Glomerular visceral epithelial cell (primary cell): ENCODE data around the gene TRAPPC8.
"Not testable (repeated sequence)": the region's sequence is repeated elsewhere in the genome, so short reads cannot be mapped to it uniquely, and the experiment has no call there.

Source experiments
- DNase-seq: peaks from one replicate; pipeline ENCODE4 v3.0.0-alpha.2; 2016; ENCODE audit errors: extremely low spot score

Gene TRAPPC8

DNA sequence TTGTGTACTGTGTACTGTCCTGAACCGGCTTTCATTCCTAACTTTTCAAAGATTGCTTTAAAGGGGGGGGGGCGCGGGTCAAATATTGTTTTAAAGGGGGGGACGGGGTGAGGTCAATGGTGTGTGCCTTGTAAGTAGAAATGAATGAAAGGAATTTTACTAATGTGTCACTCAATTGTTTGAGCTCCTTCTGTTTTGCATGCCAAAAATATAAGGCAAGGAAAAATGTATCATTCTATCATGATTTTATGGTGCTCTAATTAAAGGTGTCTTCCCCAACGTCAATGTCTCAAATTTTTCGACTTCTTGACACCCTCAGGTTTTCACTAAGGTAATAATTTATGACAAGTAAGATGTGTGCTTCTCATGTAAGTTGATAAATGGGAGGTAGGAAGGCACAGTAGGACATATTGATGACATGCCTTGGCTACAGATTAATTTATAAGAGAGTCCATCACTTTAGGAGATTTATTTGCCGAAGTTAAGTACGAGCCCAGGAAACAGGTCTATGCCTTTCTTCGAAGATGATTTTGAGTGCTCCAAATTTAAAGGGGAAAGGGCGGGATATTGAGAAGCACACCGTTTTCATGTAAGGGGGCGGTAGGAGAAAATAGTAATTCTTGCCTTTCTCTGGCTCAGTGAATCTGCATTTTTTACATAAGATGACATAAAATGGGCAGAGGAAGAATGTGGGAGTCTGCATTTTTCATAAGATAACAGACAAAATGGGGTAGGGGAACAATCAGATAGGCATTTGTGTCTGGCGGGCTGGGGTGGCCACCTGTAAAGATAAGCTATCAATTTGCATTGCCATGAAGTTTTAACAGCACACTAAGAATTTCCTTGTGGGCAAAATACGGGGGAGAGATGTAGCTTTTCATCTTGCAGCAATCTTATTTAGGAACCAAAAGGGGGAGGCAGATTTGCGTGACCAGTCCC lies 1.2 kb upstream of the TRAPPC8 start:
- DNase-seq, result no peak

GRCh38 chr18:31942291-31942998 lies 483 bp downstream of the TRAPPC8 start:
- peak; percentile 44 for DNase-seq

- DNase-seq, result no peak
Observed at GRCh38 chr18:31941010-31941809, 1.7 kb downstream of the TRAPPC8 start.

- DNase-seq, result not testable (repeated sequence)
Observed at GRCh38 chr18:31934773-31935172, 8.2 kb downstream of the TRAPPC8 start.

- no peak for DNase-seq
Observed at GRCh38 chr18:31931886-31932240, 11.1 kb downstream of the TRAPPC8 start.

DNA sequence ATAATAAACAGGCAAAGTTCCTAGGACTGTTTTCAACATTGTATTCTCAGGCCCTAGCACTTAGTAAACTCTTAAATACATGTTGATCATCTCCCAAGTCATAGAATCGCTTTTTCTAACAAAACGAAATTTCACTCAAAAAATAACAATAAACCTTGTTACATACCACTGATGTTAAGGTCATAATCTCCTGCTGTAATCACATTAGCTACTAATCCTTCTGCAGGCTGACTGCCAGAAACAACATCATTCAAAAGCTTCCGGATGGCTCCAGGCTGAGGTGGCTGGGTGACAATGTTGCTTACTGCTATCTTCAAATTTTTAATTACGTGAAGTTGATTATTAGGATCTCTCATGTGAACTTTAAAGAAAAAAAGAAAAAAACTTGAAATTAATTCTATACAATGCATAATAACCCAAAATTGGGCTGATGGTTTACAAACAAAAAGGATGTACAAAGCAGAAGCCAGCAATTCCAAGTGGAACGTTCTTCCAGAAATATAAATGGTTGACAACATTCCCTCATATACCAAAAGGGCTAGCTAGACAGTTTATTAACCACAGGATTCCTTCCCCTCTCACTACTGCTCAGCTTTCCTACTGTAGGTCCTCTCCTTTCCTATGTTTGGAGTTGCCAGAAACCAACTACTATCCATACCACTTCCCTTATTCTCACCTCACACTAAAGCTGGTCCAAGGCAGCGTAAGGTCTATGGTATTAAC lies 11.6 kb downstream of the TRAPPC8 start:
- no peak for DNase-seq

DNA sequence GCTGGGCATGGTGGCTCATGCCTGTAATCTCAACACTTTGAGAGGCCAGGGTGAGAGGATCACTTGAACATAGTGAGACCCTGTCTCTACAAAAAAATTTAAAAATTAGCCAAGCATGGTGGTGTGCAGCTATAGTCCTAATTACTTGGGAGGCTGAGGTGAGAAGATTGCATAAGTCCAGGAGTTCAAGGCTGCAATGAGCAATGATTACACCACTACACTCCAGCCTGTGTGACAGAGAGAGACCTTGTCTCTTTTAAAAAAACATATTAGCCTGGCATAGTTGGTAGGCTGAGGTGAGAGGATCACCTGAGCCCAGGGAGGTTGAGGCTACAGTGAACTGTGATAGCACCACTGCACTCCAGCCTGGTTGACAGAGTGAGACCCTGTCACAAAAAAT lies 13.7 kb downstream of the TRAPPC8 start:
- DNase-seq, result no peak

GRCh38 chr18:31926988-31927387 lies 15.9 kb downstream of the TRAPPC8 start:
- not testable (repeated sequence) for DNase-seq

GRCh38 chr18:31920277-31920676 lies 22.7 kb downstream of the TRAPPC8 start:
- no peak for DNase-seq

- not testable (repeated sequence) for DNase-seq
Observed at GRCh38 chr18:31919366-31919765, 23.6 kb downstream of the TRAPPC8 start.

- no peak for DNase-seq
Observed at GRCh38 chr18:31918733-31919132, 24.2 kb downstream of the TRAPPC8 start.

DNA sequence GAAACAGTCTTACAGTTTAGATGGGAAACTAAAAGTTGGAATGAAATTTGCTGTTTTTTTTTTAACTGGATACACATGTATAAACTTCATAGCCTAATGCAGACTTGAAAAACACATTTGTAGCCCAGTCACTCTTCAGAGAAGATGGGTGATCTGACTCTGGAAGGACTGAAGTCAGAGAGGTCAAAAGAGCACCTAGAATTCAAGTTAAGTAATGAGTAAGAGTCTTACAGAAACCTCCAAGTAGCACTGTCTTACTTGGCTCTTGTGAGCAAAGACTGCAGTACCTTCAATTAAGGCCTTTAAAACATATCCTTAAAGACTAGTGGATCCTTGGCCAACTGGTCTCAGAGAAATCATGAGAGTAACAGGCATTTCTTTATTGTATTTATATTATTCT lies 41.9 kb downstream of the TRAPPC8 start:
- DNase-seq, result no peak

- DNase-seq, result not testable (repeated sequence)
Observed at GRCh38 chr18:31899771-31900170, 43.2 kb downstream of the TRAPPC8 start.

DNA sequence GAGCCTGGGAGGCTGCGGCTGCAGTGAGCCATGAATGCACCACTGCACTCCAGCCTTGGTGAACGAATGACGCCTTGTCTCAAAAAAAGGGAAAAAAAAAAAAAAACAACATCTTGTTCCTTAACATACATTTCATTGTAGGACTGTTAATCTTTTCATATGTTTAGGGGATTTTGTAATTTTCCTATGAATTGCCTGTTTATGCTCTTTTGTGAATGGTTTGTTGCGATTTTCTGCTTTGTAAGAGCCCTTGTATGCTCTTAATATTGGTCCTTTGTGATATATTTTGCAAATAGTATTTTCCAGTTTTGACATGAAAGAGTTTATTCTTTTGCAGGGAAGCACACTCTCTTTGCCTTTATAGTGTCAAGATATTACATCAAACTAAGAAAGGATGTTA lies 50.0 kb downstream of the TRAPPC8 start:
- DNase-seq, result no peak

- no peak for DNase-seq
Observed at GRCh38 chr18:31891566-31891965, 51.4 kb downstream of the TRAPPC8 start.

DNA sequence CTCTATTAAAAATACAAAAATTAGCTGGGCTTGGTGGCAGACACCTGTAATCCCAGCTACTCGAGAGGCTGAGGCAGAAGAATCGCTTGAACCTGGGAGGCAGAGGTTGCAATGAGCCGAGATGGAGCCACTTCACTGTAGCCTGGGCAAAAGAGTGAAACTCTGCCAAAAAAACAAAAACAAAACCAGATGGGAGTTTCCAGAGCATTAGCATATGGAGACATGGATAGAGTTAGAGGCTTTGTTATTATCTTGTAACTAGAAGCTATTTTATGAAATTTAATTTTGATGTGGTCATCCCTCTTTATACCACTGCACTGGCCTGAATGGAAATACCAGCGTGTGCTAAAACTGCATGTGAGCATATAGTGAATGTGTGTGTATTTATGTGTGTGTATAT lies 58.9 kb downstream of the TRAPPC8 start:
- DNase-seq, result no peak

DNA sequence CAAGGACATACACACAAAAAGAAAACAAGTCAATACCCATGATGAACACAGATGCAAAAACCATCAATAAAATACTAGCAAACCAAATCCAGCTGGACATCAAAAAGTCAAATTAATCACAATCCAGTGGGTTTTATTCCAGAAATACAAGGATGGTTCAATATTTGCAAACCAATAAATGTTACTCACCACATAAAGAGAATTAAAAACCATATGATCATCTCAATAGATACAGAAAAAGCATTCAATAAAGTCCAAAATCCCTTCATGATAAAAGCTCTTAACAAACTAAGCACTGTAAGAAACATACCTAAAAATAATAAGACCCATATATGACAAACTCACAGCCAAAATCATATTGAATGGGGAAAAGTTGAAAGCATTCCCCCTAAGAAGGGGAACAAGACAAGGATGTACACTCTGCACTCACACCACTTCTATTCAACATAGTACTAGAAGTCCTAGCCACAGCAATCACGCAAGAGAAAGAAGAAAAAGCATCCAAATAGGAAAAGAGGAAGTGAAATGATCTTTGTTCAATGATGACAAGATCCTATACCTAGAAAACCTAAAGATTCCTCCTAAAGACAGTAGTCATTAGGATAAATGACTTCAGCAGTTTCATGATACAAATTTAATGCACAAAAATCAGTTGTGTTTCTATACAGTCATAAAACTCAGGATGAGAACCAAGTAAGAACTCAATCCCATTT lies 62.6 kb downstream of the TRAPPC8 start:
- DNase-seq, result no peak

- no peak for DNase-seq
Observed at GRCh38 chr18:31878358-31878757, 64.6 kb downstream of the TRAPPC8 start.

GRCh38 chr18:31877900-31878299 lies 65.0 kb downstream of the TRAPPC8 start:
- DNase-seq, result no peak

DNA sequence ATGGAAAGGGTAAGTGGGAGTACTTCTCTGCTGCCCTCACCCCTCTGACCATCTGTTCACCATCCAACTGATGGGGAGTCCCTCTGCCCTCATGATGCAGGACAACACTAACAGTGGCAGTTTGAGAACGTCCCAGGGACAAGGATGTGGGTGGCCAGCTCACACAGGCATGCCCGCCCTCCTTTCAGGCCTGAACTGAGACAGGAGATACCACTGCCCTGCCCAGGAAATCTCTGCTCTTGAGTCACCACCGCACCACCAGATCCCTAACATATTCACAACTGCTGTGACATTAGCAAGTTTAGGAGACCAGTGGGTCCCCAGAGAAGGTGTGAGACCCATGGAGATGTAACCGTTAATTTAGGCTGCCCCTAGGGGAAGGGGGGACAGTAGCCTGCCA lies 66.2 kb downstream of the TRAPPC8 start:
- no peak for DNase-seq

DNA sequence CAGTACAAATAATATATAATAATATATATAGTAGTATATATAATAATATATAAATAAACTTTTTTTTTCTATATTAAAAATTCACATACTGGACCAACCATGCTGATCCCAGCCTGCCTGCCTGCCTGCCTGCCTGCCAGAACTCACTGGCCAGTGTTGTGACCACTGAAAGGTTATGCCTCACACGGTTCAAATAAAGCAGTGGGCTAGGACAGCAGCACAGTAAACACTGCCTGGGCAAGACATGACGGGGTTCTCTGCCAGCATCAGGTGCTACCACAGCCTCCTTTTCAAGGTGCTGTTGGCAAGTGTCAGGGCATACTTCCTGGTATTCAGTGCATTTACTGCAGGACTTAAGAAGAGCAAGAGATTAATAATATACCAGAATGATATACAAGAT lies 67.6 kb downstream of the TRAPPC8 start:
- DNase-seq, result no peak
